Measurements from ENCODE around the gene METTL21C. TPM values are rescaled to one million over a fixed set of nuclear protein-coding genes. Genes with fewer than 3 reads are reported as not detected.

The METTL21C gene
- polyA plus RNA-seq, result not detected

DNA sequence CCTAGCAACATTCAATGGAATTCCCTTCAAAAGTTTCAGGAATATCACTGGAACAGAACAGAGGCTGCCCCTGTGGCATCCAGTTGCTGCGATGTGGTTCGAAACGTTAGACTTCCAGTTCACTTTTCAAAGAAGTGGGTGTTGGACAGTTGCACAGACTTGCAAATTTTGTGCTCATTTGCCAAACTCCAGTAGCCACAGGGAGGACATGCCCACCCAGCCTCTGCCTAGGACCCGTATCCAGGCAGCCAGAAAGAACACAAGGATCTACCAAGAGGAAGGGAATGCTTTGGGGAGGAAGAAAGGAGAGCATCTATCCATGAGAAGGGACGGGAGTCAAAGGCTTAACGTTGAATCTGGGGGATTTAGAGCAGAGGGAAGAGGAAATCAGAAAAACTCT lies at the start of gene METTL21C:
Gene METTL21C (minus strand): TSS at position 108 of the 400 bp plus-strand sequence. CDS start 546 bp downstream, outside the sequence.
- Histone ChIP-seq H3K4me3 (ENCODE audit: low read depth in 1 of 2, low read length in 2 of 2) (no peak within 1 kb of the TSS), H3K36me3 (ENCODE audit: control insufficient read depth in 2 of 2, insufficient read depth in 2 of 2, low read length in 1 of 2) (no peaks in the 10 kb centered on the region), H3K4me1 (ENCODE audit: control insufficient read depth in 2 of 2, insufficient read depth in 2 of 2, low read length in 1 of 2) (no peaks in the 10 kb centered on the region), H3K27ac (ENCODE audit: low read depth in 2 of 2, low read length in 1 of 2) (no peak within 1 kb of the TSS), H3K27me3 (ENCODE audit: control insufficient read depth in 1 of 2, insufficient read depth in 2 of 2, low read length in 2 of 2) (peaks cover 0 to 2% of the 10 kb centered on the region in 2 donors), H3K9me3 (ENCODE audit: control insufficient read depth in 2 of 2, insufficient read depth in 1 of 2, low read depth in 1 of 2, low read length in 1 of 2) (peaks cover 0 to 5% of the 10 kb centered on the region in 2 donors)
- 60 to 71% methylated on average over 6 of the region's 6 CpGs for WGBS, 2 donors

DNA sequence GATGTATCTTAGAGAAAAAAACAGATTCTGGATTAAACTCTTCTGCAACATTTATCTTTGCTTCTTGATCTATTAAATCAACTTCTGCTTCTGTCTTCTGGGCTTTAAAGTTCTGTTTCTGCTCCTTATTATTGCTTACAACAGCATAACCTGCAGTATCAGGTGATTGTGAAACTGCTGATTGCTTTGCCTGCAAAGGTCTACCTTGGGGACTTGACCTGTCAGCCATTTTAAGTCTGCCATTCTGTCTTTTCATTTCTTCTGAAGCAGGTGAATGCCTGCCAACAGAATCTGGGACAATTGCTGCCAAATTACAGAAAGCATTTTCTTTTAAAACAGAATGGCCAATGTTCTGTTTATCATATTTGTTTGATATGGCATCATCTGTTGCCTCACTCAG lies 47.7 kb upstream of the METTL21C start:
- Histone ChIP-seq H3K36me3 (ENCODE audit: control insufficient read depth in 2 of 2, insufficient read depth in 2 of 2, low read length in 1 of 2) (no peaks in the 10 kb centered on the region), H3K4me1 (ENCODE audit: control insufficient read depth in 2 of 2, insufficient read depth in 2 of 2, low read length in 1 of 2) (no peaks in the 10 kb centered on the region), H3K9me3 (ENCODE audit: control insufficient read depth in 2 of 2, insufficient read depth in 1 of 2, low read depth in 1 of 2, low read length in 1 of 2) (no peaks in the 10 kb centered on the region), H3K27me3 (ENCODE audit: control insufficient read depth in 1 of 2, insufficient read depth in 2 of 2, low read length in 2 of 2) (peaks cover 0 to 3% of the 10 kb centered on the region in 2 donors), H3K27ac (ENCODE audit: low read depth in 2 of 2, low read length in 1 of 2) (no peak overlapping the region), H3K4me3 (ENCODE audit: low read depth in 1 of 2, low read length in 2 of 2) (no peak overlapping the region)

GRCh38 chr13:102742101-102742500 lies 47.3 kb upstream of the METTL21C start:
- WGBS, 2 donors, result 60% methylated on average over 1 of the region's 1 CpG
- Histone ChIP-seq H3K4me1 (ENCODE audit: control insufficient read depth in 2 of 2, insufficient read depth in 2 of 2, low read length in 1 of 2) (no peaks in the 10 kb centered on the region), H3K27ac (ENCODE audit: low read depth in 2 of 2, low read length in 1 of 2) (no peak overlapping the region), H3K4me3 (ENCODE audit: low read depth in 1 of 2, low read length in 2 of 2) (no peak overlapping the region), H3K9me3 (ENCODE audit: control insufficient read depth in 2 of 2, insufficient read depth in 1 of 2, low read depth in 1 of 2, low read length in 1 of 2) (no peaks in the 10 kb centered on the region), H3K27me3 (ENCODE audit: control insufficient read depth in 1 of 2, insufficient read depth in 2 of 2, low read length in 2 of 2) (peaks cover 0 to 3% of the 10 kb centered on the region in 2 donors), H3K36me3 (ENCODE audit: control insufficient read depth in 2 of 2, insufficient read depth in 2 of 2, low read length in 1 of 2) (no peaks in the 10 kb centered on the region)

GRCh38 chr13:102729560-102730270 lies 34.9 kb upstream of the METTL21C start:
- WGBS, 2 donors, result 25 to 28% methylated on average over 8 of the region's 8 CpGs
- H3K4me1 ChIP-seq (ENCODE audit: control insufficient read depth in 2 of 2, insufficient read depth in 2 of 2, low read length in 1 of 2), result no peaks in the 10 kb centered on the region
- no peaks in the 10 kb centered on the region for H3K36me3 ChIP-seq (ENCODE audit: control insufficient read depth in 2 of 2, insufficient read depth in 2 of 2, low read length in 1 of 2)
- no peak overlapping the region for H3K27ac ChIP-seq (ENCODE audit: low read depth in 2 of 2, low read length in 1 of 2)
- H3K4me3 ChIP-seq (ENCODE audit: low read depth in 1 of 2, low read length in 2 of 2), result no peak overlapping the region
- no peaks in the 10 kb centered on the region for H3K9me3 ChIP-seq (ENCODE audit: control insufficient read depth in 2 of 2, insufficient read depth in 1 of 2, low read depth in 1 of 2, low read length in 1 of 2)
- H3K27me3 ChIP-seq (ENCODE audit: control insufficient read depth in 1 of 2, insufficient read depth in 2 of 2, low read length in 2 of 2), result no peaks in the 10 kb centered on the region

GRCh38 chr13:102726430-102726829 lies 31.6 kb upstream of the METTL21C start:
- WGBS, 2 donors, result 53 to 55% methylated on average over 2 of the region's 2 CpGs
- Histone ChIP-seq H3K9me3 (ENCODE audit: control insufficient read depth in 2 of 2, insufficient read depth in 1 of 2, low read depth in 1 of 2, low read length in 1 of 2) (no peaks in the 10 kb centered on the region), H3K36me3 (ENCODE audit: control insufficient read depth in 2 of 2, insufficient read depth in 2 of 2, low read length in 1 of 2) (no peaks in the 10 kb centered on the region), H3K4me3 (ENCODE audit: low read depth in 1 of 2, low read length in 2 of 2) (no peak overlapping the region), H3K4me1 (ENCODE audit: control insufficient read depth in 2 of 2, insufficient read depth in 2 of 2, low read length in 1 of 2) (no peaks in the 10 kb centered on the region), H3K27ac (ENCODE audit: low read depth in 2 of 2, low read length in 1 of 2) (no peak overlapping the region), H3K27me3 (ENCODE audit: control insufficient read depth in 1 of 2, insufficient read depth in 2 of 2, low read length in 2 of 2) (no peaks in the 10 kb centered on the region)

DNA sequence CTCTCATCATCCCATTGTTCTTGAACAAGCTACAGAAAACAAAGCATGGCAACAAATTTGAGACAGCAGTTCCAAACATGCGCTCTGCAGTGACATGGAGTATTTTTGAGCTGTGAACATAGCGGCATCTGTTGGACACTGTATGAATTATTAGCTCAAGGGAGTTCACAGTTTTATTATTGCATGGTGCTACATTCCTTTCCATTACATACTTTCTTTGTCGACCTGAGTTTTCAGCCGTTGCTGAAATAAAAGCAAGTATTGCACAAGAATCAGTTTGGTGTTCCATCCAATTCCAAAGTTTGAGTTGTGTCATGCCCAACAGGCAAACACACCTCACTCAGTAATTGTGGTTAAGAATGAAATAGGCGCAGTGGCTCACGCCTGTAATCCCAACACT lies 30.1 kb upstream of the METTL21C start:
- Histone ChIP-seq H3K4me3 (ENCODE audit: low read depth in 1 of 2, low read length in 2 of 2) (no peak overlapping the region), H3K9me3 (ENCODE audit: control insufficient read depth in 2 of 2, insufficient read depth in 1 of 2, low read depth in 1 of 2, low read length in 1 of 2) (no peaks in the 10 kb centered on the region), H3K27me3 (ENCODE audit: control insufficient read depth in 1 of 2, insufficient read depth in 2 of 2, low read length in 2 of 2) (no peaks in the 10 kb centered on the region), H3K27ac (ENCODE audit: low read depth in 2 of 2, low read length in 1 of 2) (no peak overlapping the region), H3K4me1 (ENCODE audit: control insufficient read depth in 2 of 2, insufficient read depth in 2 of 2, low read length in 1 of 2) (no peaks in the 10 kb centered on the region), H3K36me3 (ENCODE audit: control insufficient read depth in 2 of 2, insufficient read depth in 2 of 2, low read length in 1 of 2) (no peaks in the 10 kb centered on the region)
- WGBS, 2 donors, result 48 to 67% methylated on average over 6 of the region's 6 CpGs

DNA sequence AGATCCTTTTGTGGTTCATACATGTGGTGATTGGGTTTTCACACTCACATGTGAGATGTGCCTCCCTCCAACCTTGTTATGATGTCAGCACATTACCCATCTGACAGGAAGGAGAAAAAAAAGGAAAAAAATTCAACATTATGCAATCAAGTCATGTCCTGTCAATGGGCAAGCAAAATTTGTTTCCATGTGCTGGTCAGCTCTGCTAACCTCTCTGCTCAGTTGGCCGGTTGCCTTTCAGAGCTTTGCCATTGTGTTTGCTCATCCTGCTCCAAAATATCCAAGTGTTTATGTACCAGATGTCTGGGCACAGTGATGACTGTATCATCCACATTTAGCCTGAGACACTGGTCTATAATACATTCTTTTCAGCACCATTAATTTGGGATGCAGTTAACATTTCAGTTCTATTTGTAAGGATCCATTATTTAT lies 27.0 kb upstream of the METTL21C start:
- Histone ChIP-seq H3K9me3 (ENCODE audit: control insufficient read depth in 2 of 2, insufficient read depth in 1 of 2, low read depth in 1 of 2, low read length in 1 of 2) (no peaks in the 10 kb centered on the region), H3K27ac (ENCODE audit: low read depth in 2 of 2, low read length in 1 of 2) (no peak overlapping the region), H3K36me3 (ENCODE audit: control insufficient read depth in 2 of 2, insufficient read depth in 2 of 2, low read length in 1 of 2) (no peaks in the 10 kb centered on the region), H3K27me3 (ENCODE audit: control insufficient read depth in 1 of 2, insufficient read depth in 2 of 2, low read length in 2 of 2) (no peaks in the 10 kb centered on the region), H3K4me1 (ENCODE audit: control insufficient read depth in 2 of 2, insufficient read depth in 2 of 2, low read length in 1 of 2) (no peaks in the 10 kb centered on the region), H3K4me3 (ENCODE audit: low read depth in 1 of 2, low read length in 2 of 2) (no peak overlapping the region)
- WGBS, 2 donors, result 53 to 88% methylated on average over 1 of the region's 1 CpG

GRCh38 chr13:102718746-102719145 lies 23.9 kb upstream of the METTL21C start:
- H3K27ac ChIP-seq (ENCODE audit: low read depth in 2 of 2, low read length in 1 of 2), result no peak overlapping the region
- 75 to 83% methylated on average over 2 of the region's 2 CpGs for WGBS, 2 donors
- H3K4me1 ChIP-seq (ENCODE audit: control insufficient read depth in 2 of 2, insufficient read depth in 2 of 2, low read length in 1 of 2), result no peaks in the 10 kb centered on the region
- no peak overlapping the region for H3K4me3 ChIP-seq (ENCODE audit: low read depth in 1 of 2, low read length in 2 of 2)
- H3K36me3 ChIP-seq (ENCODE audit: control insufficient read depth in 2 of 2, insufficient read depth in 2 of 2, low read length in 1 of 2), result no peaks in the 10 kb centered on the region
- H3K9me3 ChIP-seq (ENCODE audit: control insufficient read depth in 2 of 2, insufficient read depth in 1 of 2, low read depth in 1 of 2, low read length in 1 of 2), result no peaks in the 10 kb centered on the region
- no peaks in the 10 kb centered on the region for H3K27me3 ChIP-seq (ENCODE audit: control insufficient read depth in 1 of 2, insufficient read depth in 2 of 2, low read length in 2 of 2)

GRCh38 chr13:102715447-102715846 lies 20.6 kb upstream of the METTL21C start:
- Histone ChIP-seq H3K36me3 (ENCODE audit: control insufficient read depth in 2 of 2, insufficient read depth in 2 of 2, low read length in 1 of 2) (no peaks in the 10 kb centered on the region), H3K27me3 (ENCODE audit: control insufficient read depth in 1 of 2, insufficient read depth in 2 of 2, low read length in 2 of 2) (no peaks in the 10 kb centered on the region), H3K4me3 (ENCODE audit: low read depth in 1 of 2, low read length in 2 of 2) (no peak overlapping the region), H3K4me1 (ENCODE audit: control insufficient read depth in 2 of 2, insufficient read depth in 2 of 2, low read length in 1 of 2) (no peaks in the 10 kb centered on the region), H3K27ac (ENCODE audit: low read depth in 2 of 2, low read length in 1 of 2) (no peak overlapping the region), H3K9me3 (ENCODE audit: control insufficient read depth in 2 of 2, insufficient read depth in 1 of 2, low read depth in 1 of 2, low read length in 1 of 2) (no peaks in the 10 kb centered on the region)
- WGBS, 2 donors, result 63 to 75% methylated on average over 1 of the region's 1 CpG

- Histone ChIP-seq H3K9me3 (ENCODE audit: control insufficient read depth in 2 of 2, insufficient read depth in 1 of 2, low read depth in 1 of 2, low read length in 1 of 2) (no peaks in the 10 kb centered on the region), H3K27ac (ENCODE audit: low read depth in 2 of 2, low read length in 1 of 2) (no peak overlapping the region), H3K36me3 (ENCODE audit: control insufficient read depth in 2 of 2, insufficient read depth in 2 of 2, low read length in 1 of 2) (no peaks in the 10 kb centered on the region), H3K27me3 (ENCODE audit: control insufficient read depth in 1 of 2, insufficient read depth in 2 of 2, low read length in 2 of 2) (no peaks in the 10 kb centered on the region), H3K4me1 (ENCODE audit: control insufficient read depth in 2 of 2, insufficient read depth in 2 of 2, low read length in 1 of 2) (peaks cover 0 to 2% of the 10 kb centered on the region in 2 donors), H3K4me3 (ENCODE audit: low read depth in 1 of 2, low read length in 2 of 2) (no peak overlapping the region)
- WGBS, 2 donors, result 78 to 86% methylated on average over 9 of the region's 9 CpGs
Measured at GRCh38 chr13:102710261-102710679, 15.4 kb upstream of the METTL21C start.
